Measurements from ENCODE around the gene RNU7-1.

Gene RNU7-1

DNA sequence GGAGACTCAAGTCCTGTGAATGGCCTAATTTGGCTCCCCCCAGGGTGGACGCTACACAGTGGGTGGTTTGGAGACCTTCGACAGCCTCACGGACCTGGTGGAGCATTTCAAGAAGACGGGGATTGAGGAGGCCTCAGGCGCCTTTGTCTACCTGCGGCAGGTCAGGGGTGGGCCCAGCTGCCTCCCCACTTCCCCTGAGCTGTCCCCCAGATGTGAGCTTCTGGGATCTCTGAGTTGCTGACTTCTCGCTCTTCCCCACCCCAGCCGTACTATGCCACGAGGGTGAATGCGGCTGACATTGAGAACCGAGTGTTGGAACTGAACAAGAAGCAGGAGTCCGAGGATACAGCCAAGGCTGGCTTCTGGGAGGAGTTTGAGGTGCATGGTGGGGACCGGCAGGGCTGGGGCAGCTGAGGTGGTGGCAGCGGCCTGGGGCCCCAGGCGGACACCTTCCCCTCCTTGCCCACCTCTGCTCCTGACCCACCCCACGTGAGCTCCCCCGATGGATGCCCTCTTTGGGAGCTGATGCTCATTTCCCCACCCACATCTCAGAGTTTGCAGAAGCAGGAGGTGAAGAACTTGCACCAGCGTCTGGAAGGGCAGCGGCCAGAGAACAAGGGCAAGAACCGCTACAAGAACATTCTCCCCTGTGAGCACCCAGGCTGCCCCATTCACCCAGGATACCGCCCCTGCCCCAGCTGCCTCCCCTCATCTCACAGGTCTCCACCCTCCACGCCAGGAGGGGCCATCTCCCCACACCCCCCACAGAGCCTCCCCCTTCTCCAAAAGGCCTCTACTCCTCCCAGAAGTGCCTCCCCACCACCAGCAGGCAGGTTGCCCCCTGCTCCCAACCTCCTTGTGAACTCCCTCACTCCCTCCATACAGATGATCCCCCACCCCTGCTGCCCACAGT, 11.7 kb downstream of the RNU7-1 start:
- no peak for DNase-seq

GRCh38 chr12:6956021-6956727, 12.6 kb downstream of the RNU7-1 start:
- DNase-seq: peak; percentile 58

- DNase-seq: no peak
These were observed 13.6 kb downstream of the RNU7-1 start for GRCh38 chr12:6957151-6957701.

DNA sequence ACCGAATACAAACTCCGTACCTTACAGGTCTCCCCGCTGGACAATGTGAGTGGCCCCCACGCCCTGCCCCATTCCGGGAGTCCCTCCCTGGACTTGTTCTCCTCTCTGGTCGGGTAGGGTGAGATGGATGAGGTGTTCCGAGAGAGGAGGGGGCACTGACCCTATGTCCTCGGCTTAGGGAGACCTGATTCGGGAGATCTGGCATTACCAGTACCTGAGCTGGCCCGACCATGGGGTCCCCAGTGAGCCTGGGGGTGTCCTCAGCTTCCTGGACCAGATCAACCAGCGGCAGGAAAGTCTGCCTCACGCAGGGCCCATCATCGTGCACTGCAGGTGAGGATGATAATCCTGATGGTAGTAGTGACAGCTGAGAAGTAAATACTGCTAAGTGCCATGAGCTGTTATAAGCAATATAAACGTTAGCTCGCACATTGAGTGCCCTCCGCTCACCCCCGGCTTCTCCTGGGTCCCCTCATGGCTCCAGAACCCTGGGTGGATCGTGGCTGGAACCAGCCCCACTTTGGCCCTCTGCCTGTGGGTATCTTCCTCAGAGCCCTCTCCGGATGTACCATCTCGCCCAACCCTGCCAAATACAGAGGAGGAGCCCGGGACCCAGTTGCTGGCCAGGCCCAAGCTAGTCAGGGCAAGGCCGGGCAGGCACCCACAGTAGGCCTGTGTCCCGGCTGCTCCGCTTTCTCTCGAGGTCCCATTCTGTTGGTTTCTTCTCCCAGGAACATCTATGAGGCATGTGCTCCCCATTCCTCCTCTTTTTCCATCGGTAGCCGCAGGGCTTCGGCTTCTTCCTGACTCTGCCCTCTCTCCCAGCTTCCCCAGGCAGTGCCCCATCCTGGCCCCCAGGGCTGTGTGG, 14.4 kb downstream of the RNU7-1 start:
- peak; percentile 42 for DNase-seq

DNA sequence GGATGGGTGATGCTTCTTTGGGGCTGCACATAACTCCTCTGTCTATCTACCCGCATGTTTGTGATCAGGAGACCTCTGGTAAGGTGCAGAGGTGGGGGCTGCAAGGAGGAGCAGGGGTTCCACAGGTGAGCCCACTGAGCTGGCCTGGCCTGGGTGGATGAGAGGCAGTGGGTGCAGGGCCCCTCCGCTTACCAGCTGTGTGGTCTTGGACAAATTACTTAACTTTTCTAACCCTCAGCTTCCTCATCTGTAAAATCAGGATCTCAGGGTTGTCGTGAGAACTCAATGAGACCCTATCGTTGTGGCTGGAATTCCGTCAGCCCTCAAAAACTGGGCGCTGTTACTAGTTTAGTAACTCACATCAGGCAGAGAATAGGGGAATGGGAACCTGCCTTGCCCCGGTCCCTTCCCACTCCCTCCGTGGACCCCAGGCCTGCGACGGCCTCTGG, 15.0 kb downstream of the RNU7-1 start:
- no peak for DNase-seq

GRCh38 chr12:6959058-6959804, 15.6 kb downstream of the RNU7-1 start:
- peak; percentile 73 for DNase-seq

GRCh38 chr12:6959805-6960592, 16.4 kb downstream of the RNU7-1 start:
- no peak for DNase-seq

DNA sequence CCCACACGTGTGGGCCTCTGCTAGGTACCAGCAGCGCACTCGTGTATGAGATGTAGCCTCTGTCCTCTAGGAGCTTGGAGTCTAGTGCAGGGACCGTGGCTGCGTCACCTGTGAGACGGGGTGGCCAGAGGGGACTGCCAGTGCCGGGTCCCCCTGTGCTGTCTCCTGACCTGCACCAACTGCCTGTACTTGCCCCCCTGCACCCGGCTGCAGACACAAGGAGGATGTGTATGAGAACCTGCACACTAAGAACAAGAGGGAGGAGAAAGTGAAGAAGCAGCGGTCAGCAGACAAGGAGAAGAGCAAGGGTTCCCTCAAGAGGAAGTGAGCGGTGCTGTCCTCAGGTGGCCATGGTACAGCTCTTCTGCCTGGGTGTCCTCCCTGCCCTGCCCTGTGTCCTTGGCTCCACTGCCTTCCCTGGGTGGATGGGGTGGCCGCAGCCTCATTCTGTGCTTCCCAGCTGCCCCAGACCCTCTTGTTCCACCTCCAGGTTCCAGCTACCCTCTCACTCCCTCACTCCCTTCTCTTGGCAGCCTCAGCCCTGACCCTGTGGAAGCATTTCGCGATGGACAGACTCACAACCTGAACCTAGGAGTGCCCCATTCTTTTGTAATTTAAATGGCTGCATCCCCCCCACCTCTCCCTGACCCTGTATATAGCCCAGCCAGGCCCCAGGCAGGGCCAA, 17.1 kb downstream of the RNU7-1 start:
- no peak for DNase-seq

DNA sequence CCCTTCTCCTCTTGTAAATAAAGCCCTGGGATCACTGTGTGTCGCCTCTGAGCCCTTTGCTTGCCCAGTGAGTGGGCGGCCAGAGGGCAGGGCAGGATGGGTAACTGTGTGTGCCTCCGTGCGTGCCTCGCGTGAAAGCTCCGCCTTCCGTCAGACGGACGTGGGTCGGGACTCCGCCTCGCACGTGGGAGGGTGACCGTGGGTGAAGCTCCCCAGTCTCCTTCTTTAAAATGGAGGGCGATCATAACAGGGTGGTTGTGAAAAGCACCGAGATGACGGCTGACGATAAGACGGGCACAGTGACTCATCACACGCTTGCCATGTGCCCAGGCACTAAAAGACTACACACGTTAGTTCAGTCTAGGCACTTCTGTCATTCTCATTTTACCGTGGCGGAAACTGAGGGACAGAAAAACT, 17.7 kb downstream of the RNU7-1 start:
- DNase-seq: peak; percentile 97

DNA sequence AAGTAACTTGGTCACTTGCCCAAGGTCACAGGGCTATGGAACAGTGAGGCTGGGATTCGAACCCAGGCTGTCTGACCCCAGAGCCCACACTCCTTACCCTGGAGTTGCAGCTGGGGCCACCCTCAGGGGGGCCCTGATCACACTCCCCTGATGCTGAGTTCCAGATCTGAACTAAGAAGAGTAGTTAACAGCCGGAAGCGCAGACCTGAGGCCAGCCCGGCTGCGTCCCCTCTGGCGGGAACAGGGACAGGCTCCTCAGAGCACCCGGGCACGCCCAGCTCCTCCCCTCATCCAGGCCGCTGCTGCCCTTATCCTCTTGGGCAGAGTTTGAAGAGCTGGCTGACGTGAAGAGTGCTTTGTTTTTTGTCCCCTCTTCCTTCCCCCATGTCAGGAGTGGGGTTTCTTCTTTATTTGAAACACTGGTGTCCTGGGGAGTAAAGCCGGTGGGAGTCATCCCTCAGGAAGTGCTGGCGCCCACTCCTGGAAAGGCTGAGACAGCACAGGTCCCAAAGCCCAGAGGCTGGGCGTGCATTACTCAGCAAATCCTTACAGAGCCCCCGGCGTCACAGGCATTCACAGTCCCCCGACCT, 18.2 kb downstream of the RNU7-1 start:
- DNase-seq: peak; percentile 49

GRCh38 chr12:6962285-6963015, 18.8 kb downstream of the RNU7-1 start:
- no peak for DNase-seq

GRCh38 chr12:6963016-6963731, 19.6 kb downstream of the RNU7-1 start:
- DNase-seq: no peak

DNA sequence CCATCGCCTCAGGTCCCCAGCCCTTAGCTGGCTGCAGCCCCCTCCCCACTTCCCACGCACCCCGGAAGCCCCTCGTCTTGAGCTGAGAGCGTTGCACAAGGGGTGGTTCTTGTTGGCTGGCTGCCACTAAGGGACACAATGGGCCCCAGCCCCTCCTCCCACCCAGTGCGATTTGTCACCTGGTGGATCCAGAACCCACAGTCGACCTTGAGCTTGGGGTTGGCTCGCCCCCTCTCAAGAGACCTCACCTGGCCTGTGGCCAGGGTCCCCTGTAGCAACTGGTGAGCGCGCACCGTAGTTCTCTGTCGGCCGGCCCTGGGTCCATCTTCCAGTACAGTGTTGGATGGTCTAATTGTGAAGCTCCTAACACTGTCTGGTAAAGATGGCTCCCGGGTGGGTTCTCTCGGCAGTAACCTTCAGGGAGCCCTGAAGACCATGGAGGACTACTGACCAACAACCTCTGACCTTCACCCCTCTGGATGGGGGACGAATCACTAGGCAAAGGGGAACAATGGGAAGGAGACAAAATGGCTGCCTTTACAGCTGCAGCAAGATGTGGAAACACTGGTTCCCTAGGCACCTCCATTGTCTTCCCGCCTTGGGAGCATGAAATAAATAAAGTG, 20.3 kb downstream of the RNU7-1 start:
- no peak for DNase-seq

GRCh38 chr12:6964605-6965025, 21.0 kb downstream of the RNU7-1 start:
- no peak for DNase-seq

DNA sequence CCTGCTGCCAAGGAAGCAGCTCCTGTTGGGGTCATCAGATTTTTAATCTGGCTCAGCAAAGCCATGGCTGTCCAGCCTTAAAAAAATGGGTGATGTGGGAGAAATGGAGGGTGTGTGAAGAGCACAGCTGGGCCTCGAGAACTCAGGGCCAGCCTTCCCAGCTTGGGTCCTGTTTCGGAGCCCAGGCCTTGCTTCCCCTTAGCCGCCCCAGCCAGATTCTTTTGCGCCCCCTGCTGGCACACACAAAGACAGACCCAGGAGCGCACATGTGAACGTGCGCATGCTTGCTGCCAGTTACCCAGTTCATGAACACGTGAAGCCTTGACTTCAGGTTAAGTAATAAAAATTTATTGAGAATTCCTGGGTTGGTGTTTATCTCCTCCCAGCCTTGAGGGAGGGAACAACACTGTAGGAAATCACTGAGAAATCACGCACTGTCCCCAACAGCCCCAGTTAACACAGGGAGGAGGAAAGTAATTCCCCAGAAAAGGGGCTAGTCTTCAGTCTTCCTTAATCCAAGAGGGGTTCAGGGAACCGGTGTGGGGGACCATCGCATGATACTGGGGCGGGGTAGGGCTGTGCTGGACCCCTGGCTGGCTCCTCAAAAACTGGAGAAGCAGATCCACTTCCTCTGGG, 21.5 kb downstream of the RNU7-1 start:
- DNase-seq: peak; percentile 89

DNA sequence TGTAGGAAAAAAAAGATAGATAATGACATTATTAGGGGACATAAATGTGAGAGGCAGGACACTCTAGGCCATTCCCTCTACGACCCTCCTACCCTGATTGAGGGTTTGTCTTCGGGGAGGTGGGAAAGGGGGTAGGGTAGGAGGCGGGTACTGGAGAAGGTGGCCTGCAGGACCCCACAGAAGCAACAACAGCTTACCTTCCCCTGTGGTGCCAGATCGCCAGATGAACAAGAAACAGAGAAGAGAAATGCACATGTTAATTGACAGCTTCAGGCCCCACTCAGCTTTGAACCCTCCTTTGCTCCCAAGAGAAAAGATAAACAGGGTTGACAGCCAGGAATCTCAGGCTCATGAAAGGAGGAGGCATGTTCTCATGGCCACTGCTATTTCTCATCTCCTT, 22.1 kb downstream of the RNU7-1 start:
- no peak for DNase-seq

DNA sequence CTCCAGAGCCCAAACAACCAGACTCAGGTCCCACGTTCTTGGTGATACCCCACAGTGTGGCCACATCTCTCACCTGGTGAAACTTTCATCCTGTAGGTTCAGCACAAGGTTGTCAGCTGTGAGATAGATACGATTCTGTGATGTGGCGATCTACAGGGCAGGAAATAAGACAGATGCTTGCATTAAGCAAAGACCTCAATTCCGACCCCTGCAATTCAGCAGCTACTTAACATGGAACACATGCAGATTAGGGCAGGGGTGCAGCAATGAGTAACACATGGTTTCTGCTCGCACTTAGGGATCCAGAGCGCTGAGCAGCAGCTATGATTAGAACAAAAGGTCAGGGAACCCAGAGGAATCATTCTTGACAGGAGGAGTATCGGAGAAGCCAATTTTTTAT, 22.7 kb downstream of the RNU7-1 start:
- no peak for DNase-seq

DNA sequence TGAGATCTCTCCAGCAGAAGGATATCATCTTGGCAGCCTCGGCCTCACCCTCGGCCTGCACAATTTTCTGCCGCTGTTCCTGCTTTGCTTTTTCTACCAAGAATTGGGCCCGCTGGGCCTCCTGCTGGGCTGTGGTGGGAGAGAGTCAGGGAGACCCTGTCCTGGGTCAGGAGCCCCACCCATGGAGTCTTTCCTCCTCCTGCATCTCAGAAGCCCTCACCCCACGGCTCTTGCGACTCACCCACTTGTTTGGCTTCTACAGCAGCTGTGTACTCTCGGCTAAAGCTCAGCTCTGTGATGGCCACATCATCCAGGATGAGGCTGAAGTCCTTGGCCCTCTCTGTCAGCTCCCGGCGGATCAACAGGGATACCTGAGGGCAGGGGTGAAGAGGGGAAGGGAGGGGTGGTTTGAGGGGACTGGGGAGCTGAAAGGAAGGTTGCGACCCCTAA, 24.1 kb downstream of the RNU7-1 start:
- no peak for DNase-seq
